Measurements from ENCODE around the gene SYNGR4.
"Not testable (repeated sequence)": the region's sequence is repeated elsewhere in the genome, so short reads cannot be mapped to it uniquely, and the experiment has no call there.

Gene SYNGR4

GRCh38 chr19:48390188-48391099 is 26.3 kb downstream of the SYNGR4 start:
- TF ChIP-seq CTCF (IDR thresholded peaks at IDR 0.05; ENCODE audit: extremely low read depth, insufficient read depth, missing control alignments): peak; percentile 67
- in situ Hi-C loops (cut with MboI; ENCODE audit: low pct_unique_long_range_greater_than_20kb, low sequenced_read_pairs, unreplicated experiment): no loop called here
- DNase-seq (ENCODE audit: low spot score): peak; percentile 73

GRCh38 chr19:48391100-48392005 is 27.2 kb downstream of the SYNGR4 start, which contains the start of gene KDELR1:
Gene KDELR1, minus strand, starts transcription at chr19:48391551. Its CDS starts 193 bp downstream, at chr19:48391358.
- in situ Hi-C loops (cut with MboI; ENCODE audit: low pct_unique_long_range_greater_than_20kb, low sequenced_read_pairs, unreplicated experiment): no loop called here
- TF ChIP-seq CTCF (IDR thresholded peaks at IDR 0.05; ENCODE audit: extremely low read depth, insufficient read depth, missing control alignments): peak; percentile 86
- peak; percentile 92 for DNase-seq (ENCODE audit: low spot score)

GRCh38 chr19:48392006-48392344 is 27.8 kb downstream of the SYNGR4 start:
- in situ Hi-C loops (cut with MboI; ENCODE audit: low pct_unique_long_range_greater_than_20kb, low sequenced_read_pairs, unreplicated experiment): not testable (repeated sequence)

GRCh38 chr19:48392860-48393558 is 28.8 kb downstream of the SYNGR4 start:
- in situ Hi-C loops (cut with MboI; ENCODE audit: low pct_unique_long_range_greater_than_20kb, low sequenced_read_pairs, unreplicated experiment): no loop called here
- TF ChIP-seq CTCF (IDR thresholded peaks at IDR 0.05; ENCODE audit: extremely low read depth, insufficient read depth, missing control alignments): no peak
- no peak for DNase-seq (ENCODE audit: low spot score)

More at GRCh38 chr19:48392006-48392344, 27.8 kb downstream of the SYNGR4 start:
- not testable (repeated sequence) for DNase-seq (ENCODE audit: low spot score)

- no peak for TF ChIP-seq CTCF (IDR thresholded peaks at IDR 0.05; ENCODE audit: extremely low read depth, insufficient read depth, missing control alignments)
- no peak for DNase-seq (ENCODE audit: low spot score)
Measured at GRCh38 chr19:48393559-48394330, 29.6 kb downstream of the SYNGR4 start, which contains the start of gene GRIN2D. Gene GRIN2D, plus strand, starts transcription at chr19:48393668. Its CDS starts 4,725 bp downstream, at chr19:48398393.

GRCh38 chr19:48394331-48395169 is 30.4 kb downstream of the SYNGR4 start:
- DNase-seq (ENCODE audit: low spot score): no peak
- no peak for TF ChIP-seq CTCF (IDR thresholded peaks at IDR 0.05; ENCODE audit: extremely low read depth, insufficient read depth, missing control alignments)
- in situ Hi-C loops (cut with MboI; ENCODE audit: low pct_unique_long_range_greater_than_20kb, low sequenced_read_pairs, unreplicated experiment): no loop called here

More at GRCh38 chr19:48393559-48394330, 29.6 kb downstream of the SYNGR4 start, which contains the start of gene GRIN2D:
- in situ Hi-C loops (cut with MboI; ENCODE audit: low pct_unique_long_range_greater_than_20kb, low sequenced_read_pairs, unreplicated experiment): no loop called here

All from GM13977 (cell line).